Right kidney (tissue), 9 donors: ENCODE measurements around the gene TNPO3.

Source experiments
- DNase-seq: peaks from one replicate; pipeline ENCODE4 v3.0.0-alpha.2; 2016
- long read RNA-seq, 8 donors: transcript quantifications; one replicate each; lab custom pipeline, GENCODE V29; 2026

Gene TNPO3
- long read RNA-seq, donor 1, full-length matches to known transcripts = 4 of 4 reads
- long read RNA-seq, donor 1, partial matches to known transcripts = 0 of 4 reads
- long read RNA-seq, donor 1, other reads (novel, unspliced or antisense) = 0 of 4 reads
- long read RNA-seq, donor 2, full-length matches to known transcripts = 2 of 2 reads
- long read RNA-seq, donor 2, partial matches to known transcripts = 0 of 2 reads
- long read RNA-seq, donor 2, other reads (novel, unspliced or antisense) = 0 of 2 reads
- long read RNA-seq, donor 3, full-length matches to known transcripts = 4 of 4 reads
- long read RNA-seq, donor 3, partial matches to known transcripts = 0 of 4 reads
- long read RNA-seq, donor 3, other reads (novel, unspliced or antisense) = 0 of 4 reads
- long read RNA-seq, donor 4, full-length matches to known transcripts = 2 of 50 reads
- long read RNA-seq, donor 4, partial matches to known transcripts = 48 of 50 reads
- long read RNA-seq, donor 4, other reads (novel, unspliced or antisense) = 0 of 50 reads
- long read RNA-seq, donor 5, full-length matches to known transcripts = 6 of 15 reads
- long read RNA-seq, donor 5, partial matches to known transcripts = 9 of 15 reads
- long read RNA-seq, donor 5, other reads (novel, unspliced or antisense) = 0 of 15 reads
- long read RNA-seq, donor 6, full-length matches to known transcripts = 9 of 17 reads
- long read RNA-seq, donor 6, partial matches to known transcripts = 8 of 17 reads
- long read RNA-seq, donor 6, other reads (novel, unspliced or antisense) = 0 of 17 reads
- long read RNA-seq, donor 7, full-length matches to known transcripts = 9 of 23 reads
- long read RNA-seq, donor 7, partial matches to known transcripts = 14 of 23 reads
- long read RNA-seq, donor 7, other reads (novel, unspliced or antisense) = 0 of 23 reads
- long read RNA-seq, donor 8, full-length matches to known transcripts = 4 of 4 reads
- long read RNA-seq, donor 8, partial matches to known transcripts = 0 of 4 reads
- long read RNA-seq, donor 8, other reads (novel, unspliced or antisense) = 0 of 4 reads

DNA sequence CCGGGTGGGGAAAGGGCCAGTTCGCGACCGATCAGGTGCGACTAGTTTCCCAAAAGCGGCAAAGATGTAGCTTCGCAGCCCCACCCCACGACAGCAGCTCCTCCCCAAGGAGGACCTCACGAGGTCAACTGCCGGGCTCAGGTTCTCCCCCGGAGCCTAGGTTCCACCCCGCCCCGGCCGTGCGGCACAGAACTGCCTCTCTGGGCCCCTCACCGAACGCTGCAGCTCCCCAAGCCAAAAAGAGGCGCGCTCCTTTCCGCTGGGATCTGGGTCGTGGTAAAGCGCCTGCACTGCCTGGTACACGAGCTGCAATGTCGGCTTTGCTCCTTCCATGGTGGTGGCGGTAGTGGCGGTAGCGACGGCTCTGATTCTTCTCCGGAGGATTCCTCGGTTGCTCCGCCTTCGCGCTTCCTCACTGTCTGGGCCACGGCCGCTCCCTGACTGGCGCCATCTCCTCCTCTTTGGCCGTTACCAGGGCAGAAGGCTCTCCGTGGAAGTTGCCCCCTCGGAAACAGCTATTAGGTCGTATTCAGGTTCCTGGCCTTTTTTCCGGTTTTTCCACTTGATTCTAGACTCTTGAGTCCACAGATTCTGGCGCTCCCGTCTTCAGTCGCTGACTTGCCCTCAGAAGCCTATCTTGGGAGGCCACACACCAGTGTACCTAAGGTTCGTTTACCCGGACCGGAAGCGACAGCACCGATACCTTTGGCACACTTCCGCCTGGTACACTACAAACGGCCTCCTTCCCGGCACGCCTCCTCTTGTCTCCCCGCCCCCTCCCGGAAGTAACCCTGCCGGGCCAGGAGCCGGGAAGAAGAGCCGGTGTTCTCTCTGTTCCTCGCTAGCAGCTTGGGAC is at the start of gene TNPO3:
Gene TNPO3 (minus strand): TSS at position 674 of the 856 bp plus-strand sequence. CDS start 341 bp downstream, at position 333.
- peak; percentile 94 for DNase-seq

DNA sequence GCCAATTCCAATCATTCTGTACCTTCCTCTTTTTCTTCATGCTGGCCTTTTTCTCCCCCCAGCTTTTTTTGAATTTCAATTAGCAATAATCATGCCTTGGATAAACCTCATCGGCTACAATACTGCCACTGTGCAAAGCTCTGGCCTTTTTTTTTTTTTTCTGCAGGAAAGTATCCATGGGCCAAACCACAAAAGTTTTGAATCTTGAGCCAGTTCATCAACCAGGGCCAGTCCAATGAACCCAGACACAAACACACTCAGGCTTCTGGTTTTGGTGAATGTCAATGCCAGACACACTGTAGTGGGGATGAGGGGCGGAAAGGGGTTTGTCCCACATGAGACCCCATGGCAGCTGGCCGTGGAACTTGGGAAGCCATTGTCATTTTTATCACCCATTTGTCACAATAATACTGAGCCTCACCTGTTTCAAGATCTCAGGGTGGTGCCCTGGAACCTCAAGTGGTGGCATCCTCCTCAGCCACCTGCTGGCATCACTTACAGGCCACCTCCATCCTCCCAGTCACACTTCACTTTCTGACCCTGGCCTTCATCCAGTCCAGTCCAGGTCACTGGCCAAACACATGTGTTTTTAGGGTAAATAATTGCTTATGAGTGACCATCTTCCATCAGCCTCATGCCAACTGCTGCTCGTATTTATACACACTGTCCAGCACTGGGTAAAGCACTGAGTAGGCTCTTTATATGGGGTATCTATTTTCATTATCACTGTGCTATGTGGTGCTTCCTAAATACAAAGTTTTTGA is 48.8 kb upstream of the TNPO3 start:
- DNase-seq = no peak

DNA sequence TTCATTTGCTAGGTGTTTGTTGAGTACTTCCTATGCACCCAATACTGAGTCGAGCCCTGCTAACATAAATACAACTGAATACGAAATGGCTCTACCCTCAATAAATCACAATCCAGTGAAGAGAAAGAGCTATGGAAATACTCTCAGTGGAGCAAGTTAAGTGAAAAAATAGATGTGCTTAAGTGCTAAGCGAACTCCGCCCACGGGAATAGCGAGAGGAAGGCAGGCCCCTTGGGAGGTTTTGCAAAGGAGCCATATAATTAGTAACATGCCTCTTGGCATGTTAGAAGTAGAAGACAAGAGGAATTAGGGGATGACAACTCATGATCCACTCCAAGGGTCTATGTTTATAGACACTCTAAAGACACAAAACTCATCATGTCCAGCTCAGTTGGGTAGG is 46.8 kb upstream of the TNPO3 start:
- DNase-seq = no peak

DNA sequence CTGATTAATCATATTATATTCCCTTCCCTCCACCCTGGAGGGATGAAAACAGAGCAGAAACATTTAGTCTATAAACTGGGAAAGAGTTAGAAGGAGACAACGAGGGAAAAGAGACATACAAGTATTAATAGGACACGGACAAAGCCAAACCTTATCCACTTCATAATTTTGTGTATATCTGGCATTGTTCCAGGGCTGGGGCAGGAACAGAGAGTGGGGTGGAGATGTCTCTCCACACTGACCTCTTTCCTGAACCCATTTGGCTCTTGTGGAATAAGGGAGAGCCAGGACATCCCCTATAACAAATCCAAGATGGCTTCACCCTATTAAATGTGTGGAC is 45.9 kb upstream of the TNPO3 start:
- DNase-seq = no peak

DNA sequence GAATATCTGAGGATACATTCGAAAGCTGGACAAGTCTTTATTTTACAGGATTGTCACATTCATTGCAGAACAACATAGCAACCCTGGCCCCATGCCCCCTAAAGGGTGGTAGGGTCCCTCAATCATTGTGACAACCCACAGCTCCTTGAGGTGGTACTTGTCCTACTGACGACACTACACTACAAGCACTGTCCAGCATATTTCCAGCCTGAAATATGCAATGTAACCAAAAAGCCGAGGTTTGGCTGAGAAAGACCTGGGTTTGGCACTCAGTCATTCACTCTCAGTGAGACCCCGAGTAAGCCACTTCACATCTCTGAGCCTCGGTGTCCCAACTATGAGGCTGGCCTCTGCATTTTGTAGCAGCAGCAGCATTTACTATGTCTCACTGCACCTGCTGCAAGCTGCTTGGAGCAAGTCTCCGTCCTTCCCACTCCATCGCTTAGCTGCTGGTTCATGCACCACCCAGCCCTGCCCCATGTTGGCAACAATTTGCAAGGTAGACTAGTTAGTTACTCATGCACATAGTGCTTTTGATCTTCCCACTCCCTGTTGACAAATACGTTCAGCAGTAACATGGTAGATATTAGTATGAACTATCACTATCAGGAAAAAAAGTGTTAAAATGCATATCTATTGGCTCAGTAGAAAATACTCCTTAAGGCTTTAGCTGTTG is 43.6 kb upstream of the TNPO3 start:
- DNase-seq = no peak

DNA sequence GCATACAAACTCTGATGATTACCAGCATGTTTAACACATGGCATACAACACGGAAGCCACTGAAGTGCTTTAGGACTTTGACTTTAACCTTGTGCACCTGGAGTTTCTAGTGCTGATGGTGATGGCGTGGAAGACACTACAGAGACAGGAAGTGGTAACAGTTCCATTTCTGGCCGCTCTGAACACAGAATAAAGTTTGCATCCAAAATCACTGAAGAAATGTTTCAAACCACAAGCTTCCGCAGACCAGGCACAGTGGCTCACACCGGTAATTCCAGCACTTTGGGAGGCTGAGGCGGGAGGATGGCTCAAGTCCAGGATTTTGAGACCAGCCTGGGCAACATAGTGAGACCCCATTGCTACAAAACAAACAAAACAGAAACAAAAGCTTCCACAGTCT is 40.3 kb upstream of the TNPO3 start:
- DNase-seq = no peak

DNA sequence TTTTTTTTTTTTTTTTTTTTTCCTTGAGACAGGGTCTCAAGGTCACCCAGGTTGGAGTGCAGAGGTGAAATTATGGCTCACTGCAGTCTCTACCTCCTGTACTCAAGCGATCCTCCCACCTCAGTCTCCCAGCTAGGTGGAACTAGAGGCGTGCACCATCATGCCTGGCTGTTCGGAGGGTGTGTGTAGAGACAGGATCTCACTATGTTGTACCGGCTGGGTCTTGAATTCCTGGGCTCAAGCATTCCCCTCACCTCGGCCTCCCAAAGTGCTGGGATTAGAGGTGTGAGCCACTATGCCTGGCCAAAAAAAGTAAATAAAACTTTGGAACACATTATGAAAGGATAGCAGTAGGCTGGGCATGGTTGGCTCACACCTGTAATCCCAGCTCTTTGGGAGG is 39.6 kb upstream of the TNPO3 start:
- no peak for DNase-seq

DNA sequence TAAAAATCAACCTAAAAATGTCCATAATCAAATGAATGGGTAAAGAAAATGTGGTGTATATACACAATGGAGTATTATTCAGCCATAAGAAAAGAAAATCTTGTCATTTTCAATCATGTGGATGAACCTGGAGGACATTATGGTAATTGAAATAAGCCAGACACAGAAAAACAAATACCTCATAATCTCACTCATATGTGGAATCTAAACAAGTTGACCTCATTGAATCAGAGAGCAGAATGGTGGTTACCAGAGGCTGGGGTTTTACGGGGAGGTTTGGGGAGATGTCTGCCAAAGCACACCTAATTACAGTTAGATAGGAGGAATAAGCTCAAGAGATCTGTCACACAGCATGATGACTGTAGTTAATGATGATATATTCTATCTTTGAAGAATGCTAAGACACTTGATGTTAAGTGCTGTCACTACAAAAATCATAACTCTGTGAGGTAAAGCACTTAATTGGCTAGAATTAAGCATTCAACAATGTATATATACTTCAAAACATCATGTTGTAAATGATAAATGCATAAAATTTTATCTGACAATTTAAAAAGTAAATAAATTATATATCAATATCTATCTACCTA is 39.1 kb upstream of the TNPO3 start:
- DNase-seq = no peak

DNA sequence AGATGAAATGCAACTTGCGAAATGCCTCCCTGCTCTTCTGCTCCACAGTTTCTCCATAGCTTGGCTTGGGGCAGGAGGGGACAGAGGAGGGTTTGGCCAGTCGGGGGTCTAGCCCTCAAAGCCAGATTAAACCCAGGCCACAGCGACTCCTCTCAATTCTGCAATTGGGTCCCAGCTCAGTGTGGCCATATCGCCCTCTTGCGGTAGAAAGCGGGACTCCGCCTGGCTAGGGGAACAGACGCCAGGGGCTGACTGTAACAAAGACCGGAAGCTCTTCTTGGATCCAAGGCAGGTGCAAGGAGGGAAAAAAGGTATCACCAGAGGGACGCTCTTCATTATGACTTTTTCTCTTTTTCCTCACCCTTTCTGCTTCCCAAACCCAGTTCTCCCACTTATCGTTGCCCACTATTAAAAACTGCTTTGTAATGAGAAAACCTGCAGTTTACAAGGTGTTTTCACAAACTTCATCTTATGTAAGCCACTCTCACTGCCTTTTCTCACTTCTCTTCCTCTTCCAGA is 36.6 kb upstream of the TNPO3 start:
- DNase-seq = peak; percentile 65

DNA sequence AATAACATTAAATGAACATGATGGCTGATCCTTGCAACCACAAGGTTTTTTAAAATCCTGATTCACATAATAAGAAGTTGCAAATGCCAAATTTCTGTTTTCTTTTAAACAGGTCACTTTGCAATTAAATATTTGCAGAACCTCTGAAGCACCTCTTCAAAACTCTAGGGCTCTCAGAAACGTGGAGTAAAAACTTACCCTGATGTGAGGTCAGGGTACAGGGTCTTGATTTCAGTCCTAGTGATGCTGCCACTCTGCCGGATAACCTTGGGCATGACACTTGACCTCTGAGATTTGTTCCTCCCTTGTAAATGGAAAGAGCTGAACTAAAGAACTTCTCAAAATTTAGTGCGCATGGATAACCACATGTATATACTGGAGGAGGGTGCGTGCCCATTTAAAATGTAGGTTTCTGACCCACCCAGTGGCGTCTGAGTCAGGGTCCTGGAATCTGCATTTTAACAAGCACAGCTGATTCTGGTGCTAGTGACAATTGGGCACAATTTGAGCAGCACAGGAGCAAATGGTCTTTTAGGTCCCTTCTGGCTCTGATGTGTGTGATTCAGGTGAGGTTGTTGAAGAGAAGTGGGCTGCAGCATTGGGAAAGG is 35.5 kb upstream of the TNPO3 start:
- no peak for DNase-seq

DNA sequence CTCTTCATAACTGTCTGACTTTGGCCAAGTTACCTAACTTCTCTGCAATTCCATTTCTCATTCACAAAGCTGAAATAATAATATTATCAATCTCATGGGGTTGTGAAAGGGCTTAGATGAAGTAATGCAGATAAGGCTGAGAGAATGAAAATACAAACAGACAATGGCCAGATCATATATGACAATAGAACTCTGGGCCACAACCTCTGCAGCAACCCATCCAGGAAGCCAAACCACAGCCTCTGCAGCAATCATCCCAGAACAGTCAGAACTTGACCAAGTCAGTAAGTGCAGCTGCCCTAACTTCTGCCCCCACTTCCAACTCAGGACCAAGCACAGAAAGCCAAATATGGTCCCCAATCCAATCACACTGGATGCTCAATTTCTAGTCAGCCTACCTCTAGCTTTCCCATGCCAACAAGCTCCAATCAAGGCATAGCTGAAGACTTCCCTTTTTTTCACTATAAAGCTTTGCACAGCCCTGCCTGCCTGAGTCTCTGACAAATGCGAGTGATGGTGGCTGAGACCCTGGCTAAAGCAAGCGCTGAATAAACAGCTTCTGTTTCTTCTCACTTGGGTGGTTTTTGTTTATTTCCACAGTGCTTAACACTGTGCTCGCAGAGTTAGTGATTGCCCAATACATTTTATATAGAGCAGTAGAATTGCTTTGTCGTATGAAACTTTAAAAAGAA is 34.8 kb upstream of the TNPO3 start:
- no peak for DNase-seq

DNA sequence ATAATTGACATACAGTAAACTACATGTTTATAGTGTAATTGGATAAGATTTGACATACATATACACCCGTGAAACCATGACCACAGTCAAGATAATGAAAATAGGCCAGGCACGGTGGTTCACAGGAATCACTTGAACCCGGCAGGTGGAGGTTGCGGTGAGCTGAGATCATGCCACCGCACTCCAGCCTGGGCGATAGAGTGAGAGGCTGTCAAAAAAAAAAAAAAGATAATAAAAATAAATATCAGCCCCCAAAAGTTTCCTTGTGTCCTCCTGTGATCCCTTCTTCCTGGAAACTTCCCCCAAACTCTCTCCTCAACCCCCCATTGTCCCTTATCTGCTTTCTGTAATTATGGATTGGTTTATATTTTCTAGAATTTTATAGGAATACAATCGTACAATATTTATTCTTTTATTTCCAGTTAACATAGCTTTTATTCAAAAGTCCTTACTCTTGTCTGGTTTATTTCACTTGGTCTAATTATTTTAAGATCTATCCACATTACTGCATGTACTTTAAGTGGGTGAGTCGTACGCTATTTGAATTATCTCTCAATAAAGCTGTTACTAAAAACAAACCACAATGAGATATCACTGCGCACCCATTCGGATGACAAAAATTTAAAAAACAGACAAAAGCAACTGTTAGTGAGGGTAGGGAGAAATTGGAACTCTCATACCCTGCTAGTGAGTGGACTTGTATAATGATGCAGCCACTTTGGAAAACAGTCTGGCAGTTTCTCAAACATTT is 30.1 kb upstream of the TNPO3 start:
- no peak for DNase-seq

DNA sequence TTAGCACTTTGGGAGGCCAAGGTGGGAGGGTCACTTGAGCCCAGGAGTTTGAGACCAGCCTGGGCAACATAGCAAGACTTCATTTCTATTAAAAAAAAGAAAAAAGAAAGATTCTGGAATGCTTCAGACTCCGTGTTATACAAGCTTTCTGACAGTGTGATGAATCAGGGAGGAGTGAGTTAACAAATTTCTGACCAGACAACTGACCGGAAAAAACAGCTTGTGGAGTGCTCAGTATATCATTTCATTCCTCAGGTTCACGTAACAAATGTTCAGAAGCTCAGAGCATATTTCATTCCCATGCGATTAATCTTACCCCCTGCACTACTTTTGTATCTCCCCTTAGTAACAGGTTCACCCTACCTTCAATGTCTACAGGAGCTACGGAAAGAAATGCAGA is 28.6 kb upstream of the TNPO3 start:
- DNase-seq = no peak

DNA sequence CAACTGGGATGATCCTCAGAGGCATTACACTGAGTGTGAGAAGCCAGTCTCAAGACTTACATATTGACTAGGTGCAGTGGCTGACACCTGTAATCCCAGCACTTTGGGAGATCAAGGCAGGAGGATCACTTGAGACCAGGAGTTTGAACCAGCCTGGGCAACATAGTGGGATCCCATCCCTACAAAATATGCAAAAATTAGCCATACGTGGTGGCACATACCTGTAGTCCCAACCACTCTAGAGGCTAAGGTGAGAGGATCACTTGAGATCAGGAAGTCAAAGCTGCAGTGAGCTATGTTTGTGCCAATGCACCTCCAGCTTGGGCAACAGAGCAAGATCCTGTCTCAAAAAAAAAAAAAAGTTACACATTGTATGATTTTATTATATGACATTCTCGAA is 23.5 kb upstream of the TNPO3 start:
- DNase-seq = no peak

DNA sequence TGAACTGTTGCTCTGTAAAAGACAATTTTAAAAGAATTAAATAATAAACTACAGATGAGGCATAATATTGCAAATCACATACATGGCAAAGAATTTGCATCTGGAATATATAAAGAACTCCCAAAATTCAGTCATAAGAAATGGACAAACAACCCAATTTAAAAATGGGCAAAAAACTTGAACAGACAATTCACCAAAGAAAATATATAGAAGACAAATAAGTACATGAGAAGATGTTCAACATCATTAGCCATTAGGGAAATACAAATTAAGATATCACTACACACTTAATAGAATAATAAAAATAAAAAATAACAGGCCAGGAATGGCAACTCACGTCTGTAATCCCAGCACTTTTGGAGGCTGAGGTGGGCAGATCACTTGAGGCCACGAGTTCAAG is 22.0 kb upstream of the TNPO3 start:
- no peak for DNase-seq

DNA sequence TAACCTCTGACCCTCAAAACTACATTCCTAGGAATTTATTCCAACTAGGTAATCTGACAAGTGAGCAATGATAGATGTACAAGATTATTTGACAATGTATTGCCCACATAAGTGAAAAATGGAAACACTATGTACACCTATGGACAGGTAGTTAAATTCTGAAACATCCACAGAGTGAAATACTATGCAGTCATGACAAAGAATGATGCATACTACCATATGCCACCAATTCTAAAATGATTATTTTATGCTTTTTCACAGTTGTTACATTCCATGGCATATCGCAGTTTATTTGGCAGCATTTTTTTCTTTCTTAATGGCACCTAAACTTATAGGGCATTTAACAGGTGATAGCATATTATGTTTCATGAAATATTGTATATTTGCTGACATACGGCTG is 20.1 kb upstream of the TNPO3 start:
- DNase-seq = no peak

DNA sequence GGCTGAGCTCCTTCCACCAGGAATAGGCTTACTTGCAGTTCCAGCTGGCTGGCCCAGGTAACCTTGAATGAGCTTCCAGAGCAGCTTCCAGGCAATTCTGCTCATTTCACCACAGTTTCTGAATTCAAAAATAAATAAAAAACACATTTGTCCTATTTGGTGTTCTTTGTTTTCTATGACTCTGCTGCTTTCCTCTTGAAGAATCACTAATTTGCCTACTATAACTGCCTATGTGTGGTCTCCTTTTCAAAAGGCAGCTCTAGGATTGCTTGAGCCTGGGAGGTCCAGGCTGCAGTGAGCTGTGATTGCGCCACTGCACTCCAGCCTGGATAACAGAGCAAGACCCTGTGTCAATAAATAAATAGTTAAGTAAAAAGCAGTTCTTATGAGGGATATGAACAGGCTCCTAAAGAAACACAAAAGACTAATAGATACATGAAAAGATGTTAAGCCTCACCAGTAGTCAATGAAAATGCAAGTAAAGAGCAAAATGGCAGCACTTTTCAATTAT is 19.5 kb upstream of the TNPO3 start:
- DNase-seq = no peak

DNA sequence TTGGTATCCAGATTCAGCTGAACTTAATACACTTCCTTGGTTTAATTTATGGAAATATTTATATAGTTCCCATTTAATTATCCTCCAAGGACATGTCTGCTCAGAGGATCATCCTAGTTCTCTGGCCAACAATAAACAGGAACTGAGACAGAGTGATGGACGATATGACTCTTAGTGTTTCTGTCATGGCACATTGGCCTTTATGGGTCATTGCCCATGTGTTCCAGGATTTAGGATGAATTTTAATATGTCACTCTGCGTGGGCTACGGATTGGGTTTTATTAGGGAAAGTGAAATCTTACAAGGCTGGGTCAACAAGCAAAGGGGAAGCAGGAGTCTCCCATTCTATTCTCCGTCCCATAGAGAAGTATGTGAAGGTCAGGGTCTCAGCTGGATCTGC is 18.8 kb upstream of the TNPO3 start:
- no peak for DNase-seq
